ENCODE data around the gene UAP1L1.

UAP1L1 gene

GRCh38 chr9:137077758-137078693, 709 bp downstream of the UAP1L1 start:
- no peak for DNase-seq

GRCh38 chr9:137078701-137079400, 1.5 kb downstream of the UAP1L1 start:
- no peak for DNase-seq

GRCh38 chr9:137079401-137079787, 2.1 kb downstream of the UAP1L1 start:
- DNase-seq = no peak

DNA sequence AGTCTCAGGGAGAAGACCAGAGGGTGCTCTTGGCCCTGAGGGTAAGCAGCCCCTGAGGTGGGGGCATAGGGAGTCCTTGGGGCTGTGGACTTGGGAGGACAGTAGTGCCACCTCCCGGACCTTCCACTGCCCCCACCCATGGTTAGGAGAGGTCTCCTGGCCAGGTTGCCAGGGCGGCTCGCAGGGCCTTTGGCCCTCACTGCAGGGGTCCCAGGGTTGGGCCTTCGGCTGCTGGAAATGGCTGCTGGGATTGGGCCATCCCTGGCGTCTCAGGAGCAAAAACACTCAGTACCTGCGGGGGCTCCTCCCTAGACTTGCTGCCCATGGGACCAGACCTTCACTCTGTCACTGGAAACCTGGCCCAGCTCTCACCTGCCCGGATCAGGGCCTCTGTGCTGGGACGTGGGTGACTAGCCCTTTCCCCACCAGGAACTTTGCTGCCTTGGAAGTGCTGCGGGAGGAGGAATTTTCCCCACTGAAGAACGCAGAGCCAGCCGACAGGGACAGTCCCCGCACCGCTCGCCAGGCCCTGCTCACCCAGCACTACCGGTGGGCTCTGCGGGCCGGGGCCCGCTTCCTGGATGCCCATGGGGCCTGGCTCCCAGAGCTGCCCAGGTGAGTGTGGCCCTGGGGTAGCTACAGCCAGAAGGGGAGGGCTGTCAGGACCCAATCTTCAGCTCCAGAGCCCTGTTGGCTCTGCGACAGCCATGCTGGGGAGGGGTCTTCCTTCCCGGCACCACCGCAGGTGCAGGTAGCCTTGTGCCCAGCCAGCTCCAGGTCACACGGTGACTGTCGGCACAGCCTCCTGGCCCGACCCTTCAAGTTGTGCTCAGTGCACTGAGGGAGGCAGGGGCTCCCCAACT, 3.2 kb downstream of the UAP1L1 start:
- DNase-seq = no peak

- no peak for DNase-seq
Observed at GRCh38 chr9:137082222-137082924, 5.1 kb downstream of the UAP1L1 start.

GRCh38 chr9:137082925-137083290, 5.6 kb downstream of the UAP1L1 start:
- DNase-seq = no peak

DNA sequence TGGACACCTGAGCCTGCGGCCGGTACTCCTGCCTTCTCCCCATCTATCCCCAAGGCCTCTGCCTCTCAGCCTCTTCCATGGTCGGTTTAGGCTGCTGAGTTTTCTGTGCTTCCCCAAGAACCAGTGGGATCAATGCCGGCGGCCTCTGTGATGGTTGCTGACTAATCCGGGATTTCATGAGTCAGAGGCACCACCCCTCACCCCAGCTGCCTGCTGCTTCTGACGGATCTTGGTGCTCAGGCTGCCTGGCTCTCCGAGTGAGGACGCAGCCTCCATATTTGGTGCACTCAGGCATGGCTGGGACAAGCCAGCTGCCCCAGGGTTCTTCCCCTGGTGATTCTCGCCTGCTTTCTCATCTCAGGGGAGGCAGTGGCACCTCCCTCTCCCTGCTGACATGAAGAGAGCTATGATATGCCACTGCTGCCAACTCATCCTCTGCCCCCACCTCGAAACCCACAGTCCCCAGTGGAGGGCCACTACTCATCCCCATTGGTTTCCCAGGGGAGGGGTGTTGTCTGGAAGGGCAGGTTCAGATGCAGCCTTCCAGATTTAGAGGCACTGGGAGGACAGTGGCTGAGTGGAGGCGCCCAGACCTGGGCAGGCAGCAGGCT, 6.2 kb downstream of the UAP1L1 start:
- no peak for DNase-seq

DNA sequence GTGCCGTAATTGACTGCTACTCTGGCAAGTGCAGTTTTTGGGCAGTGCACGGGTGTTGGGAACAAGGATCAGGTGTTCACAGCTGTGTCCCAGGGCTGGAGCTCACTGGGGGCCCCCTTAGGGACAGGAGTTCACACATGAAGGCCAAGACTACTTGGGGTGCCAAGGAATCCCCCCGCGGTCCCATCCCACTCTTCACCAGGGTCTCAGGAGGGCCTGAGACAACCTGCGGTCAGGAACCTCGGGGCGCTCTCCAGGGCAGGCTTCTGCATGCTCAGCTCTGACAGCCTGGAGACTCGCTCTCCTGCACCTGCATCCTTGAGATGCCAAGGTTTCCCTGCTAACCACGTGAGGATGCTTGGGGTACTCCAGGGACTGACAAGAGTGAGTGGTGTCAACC, 7.2 kb downstream of the UAP1L1 start:
- no peak for DNase-seq

DNA sequence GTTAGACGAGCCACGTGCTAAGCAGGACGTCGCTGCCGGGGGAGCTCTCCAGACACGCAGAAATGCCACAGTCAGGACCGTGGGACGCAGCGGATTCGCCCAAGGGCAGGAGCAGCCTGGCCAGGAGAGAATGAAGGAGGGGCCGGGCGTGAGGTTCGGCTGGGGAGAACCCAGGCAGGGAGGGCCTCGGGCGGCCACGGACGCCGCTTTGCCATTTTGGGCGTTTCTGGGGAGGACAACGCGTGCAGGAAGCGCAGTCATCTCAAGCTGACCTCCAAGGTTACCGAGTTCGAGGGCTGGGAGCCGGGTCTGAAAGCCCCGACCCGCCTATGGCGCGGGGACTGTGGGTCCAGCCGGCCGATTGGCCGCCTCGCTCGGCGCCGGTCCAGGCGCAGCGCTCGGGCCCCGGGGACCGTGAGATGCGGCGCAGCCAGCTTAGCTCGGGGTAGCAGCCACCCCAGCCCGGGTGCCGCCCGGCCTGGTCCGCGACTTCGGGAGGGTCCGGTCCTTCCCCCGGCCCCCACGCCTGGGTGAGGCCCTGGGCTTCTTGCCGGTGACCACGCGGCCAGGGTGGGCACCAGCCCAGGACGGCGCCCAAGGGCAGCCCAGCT, 8.7 kb downstream of the UAP1L1 start:
- peak in 1 of 2 experiments; percentile 23 for DNase-seq

GRCh38 chr9:137086531-137087408, 9.5 kb downstream of the UAP1L1 start, which contains the start of gene MAN1B1:
TSS of gene MAN1B1 (plus strand) at chr9:137086985. CDS start at chr9:137087000, 15 bp downstream.
- DNase-seq = peak; percentile 98

DNA sequence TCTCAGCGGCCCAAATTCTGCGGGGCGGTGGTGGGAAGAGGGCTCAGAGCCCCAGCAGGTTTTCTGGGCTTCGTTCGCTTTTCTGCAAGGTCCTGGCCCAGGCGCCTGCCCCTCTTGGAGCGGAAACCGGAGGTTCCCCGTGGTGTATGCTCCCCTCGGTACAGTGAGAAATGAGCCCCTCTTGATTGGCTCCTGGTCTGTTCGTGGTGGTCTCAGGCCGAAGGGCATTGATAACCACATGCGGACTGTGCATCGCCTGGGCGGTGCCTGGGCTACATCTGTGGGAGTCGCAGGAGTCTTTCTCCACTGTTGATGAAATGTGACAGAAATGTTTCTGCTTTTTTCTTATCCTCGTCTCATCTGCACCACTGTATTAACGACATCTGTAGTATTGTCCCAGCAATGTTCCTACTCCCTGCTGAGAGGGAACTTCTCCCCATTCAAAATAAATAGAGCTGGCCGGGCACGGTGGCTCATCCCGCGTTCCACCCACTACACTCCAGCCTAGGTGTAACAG, 10.2 kb downstream of the UAP1L1 start:
- peak in 1 of 2 experiments; percentile 9 for DNase-seq

DNA sequence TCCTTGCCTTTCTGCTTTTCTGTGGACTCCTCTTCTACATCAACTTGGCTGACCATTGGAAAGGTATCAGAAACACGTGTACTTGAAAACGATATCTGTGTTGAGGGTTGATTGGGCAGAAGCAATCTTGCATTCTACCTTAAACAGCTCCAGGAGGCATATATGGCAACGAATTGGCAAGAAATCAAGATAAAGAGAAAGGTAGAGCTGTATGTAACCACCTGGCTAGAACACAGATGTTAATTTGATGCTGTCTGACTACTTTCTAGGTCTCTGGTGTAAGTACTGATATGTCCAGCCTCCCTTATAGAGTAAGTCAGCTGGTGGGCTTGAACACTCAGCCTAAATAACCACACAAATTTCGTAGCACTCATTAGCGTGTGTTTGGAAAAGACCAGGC, 10.8 kb downstream of the UAP1L1 start:
- DNase-seq = no peak

DNA sequence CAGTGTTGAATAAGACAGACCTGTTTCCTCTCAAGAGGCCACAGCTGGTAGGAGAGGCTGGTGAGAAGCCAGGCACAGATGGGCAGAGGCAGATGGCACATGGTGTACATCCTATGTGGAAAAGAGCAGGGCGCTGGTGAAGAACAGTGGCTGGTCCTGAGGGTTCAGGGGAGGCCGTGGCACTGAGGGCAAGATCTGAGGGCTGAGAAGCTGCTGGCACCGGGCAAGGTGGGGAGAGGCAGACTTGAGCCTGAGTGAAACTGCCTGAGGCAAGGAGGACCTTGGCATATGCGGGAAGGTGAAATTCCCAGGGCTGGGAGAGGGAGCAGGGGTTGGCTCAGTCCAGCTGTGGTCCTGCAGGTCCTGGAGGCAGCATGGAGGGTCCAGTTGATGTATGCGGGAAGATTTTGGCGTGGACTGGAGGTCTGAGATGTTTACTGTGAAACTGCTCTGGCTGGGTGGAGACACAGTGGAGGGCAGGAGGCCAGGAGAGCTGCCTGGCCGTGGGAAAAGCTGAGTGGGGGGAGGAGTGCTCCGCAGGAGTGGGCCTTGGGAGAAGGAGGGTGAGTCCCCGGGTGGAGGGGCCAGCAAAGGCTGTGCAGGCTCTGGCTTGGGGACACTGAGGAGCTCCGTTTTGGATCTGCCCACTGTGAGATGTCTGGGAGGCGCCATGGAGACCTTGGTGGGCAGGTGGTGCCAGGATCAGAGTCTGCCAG, 12.1 kb downstream of the UAP1L1 start:
- DNase-seq = no peak

- no peak for DNase-seq
Observed at GRCh38 chr9:137095664-137096517, 18.6 kb downstream of the UAP1L1 start.

- no peak for DNase-seq
Observed at GRCh38 chr9:137096785-137097546, 19.6 kb downstream of the UAP1L1 start.

DNA sequence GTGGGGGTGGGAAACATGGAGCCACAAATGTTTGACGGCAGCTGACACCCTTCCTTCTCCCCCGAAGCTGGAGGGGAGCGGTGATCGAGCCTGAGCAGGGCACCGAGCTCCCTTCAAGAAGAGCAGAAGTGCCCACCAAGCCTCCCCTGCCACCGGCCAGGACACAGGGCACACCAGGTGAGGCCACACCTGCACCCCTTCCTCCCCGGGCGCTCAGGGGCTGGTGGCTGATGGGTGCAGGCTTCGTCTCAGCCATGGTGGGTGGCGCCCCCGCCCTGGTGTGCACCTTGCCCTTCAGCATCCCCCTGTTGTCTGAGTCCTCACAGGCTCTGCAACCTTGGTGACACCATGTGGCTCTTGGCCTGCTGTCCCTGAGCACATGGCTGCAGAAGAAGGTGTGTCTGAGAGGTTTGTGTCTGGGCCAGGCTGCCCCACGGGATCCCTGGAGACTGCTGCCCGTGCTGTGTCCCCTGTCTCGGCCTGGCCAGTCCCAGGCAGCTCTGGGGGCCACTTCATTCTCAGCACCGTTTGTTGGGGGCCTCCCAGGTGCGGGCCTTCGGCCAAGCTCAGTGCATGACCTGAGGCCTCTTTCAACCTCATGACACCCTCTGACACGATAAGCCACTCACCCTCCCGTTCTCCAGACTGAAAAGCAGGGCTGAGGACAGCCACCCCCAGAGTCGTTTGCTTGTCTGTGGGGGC, 20.6 kb downstream of the UAP1L1 start:
- DNase-seq = no peak

DNA sequence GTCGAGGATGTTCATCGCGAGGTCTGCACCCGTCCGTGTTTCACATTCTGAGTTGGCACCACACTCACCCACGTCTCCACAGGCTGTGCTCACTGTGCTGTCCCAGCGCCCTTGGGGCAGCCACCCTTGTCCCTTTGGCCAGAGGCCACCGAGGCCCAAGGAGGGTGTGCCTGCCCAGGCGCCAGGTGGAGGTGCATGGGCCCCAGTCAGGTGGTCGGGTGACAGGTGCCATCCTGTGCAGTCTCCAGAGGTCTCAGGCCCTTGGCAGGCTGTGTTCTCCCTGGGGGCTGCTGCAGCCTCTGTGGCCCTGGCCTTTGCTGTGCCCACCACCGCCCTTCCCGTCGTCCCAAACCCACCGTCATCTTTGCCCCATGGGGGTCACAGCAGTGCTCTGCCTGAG, 21.9 kb downstream of the UAP1L1 start:
- DNase-seq = no peak
